CD4-positive, alpha-beta T cell (primary cell): ENCODE results near the gene PTCD1. TPM values are rescaled to one million over a fixed set of nuclear protein-coding genes. Genes with fewer than 3 reads are reported as not detected.
"Not testable (repeated sequence)": the region's sequence is repeated elsewhere in the genome, so short reads cannot be mapped to it uniquely, and the experiment has no call there.

Source experiments
- ATAC-seq: fragments of 200-7000 bp; cut with Tn5 transposase; one replicate; pipeline ENCODE4 v1.10.0; 2022; ENCODE audit warnings: mild to moderate bottlenecking; ENCODE audit not compliant: poor library complexity
- CTCF ChIA-PET: fragments of 350-600 bp; sonication (Branson Sonifier 250); formaldehyde crosslinking; loops from one replicate; lab custom pipeline; 2021; ENCODE audit warnings: antibody characterized with exemption, inconsistent platforms; lab: Charles Lee
- POLR2A ChIA-PET: fragments of 350-600 bp; sonication (Branson Sonifier 250); formaldehyde crosslinking; loops from one replicate; lab custom pipeline; 2021; ENCODE audit warnings: antibody characterized with exemption, inconsistent platforms; lab: Charles Lee
- DNase-seq, 14 experiments: peaks; one replicate each; pipeline ENCODE4 v3.0.0-alpha.2; 2013 to 2020; ENCODE audit warnings: mixed read lengths in 2 of 14
- H3K27ac ChIP-seq, 2 donors: one replicate each; pipeline versions ENCODE4 v1.5.1 to v1.7.0; 2013; ENCODE audit warnings: low read length in 2 of 2, low read depth in 1 of 2, mild to moderate bottlenecking in 1 of 2
- H3K27me3 ChIP-seq, 2 experiments: 1 replicate in 1 of 2; 2 replicates in 1 of 2; pipeline versions ENCODE4 v1.6.1 to v1.7.0; 2013; ENCODE audit warnings: low read length in 2 of 2, control low read depth in 1 of 2, mild to moderate bottlenecking in 1 of 2, moderate library complexity in 1 of 2; ENCODE audit not compliant: insufficient read depth in 2 of 2, control insufficient read depth in 1 of 2
- H3K36me3 ChIP-seq: one replicate; pipeline ENCODE4 v1.6.1; 2013; ENCODE audit warnings: low read length, control low read depth; ENCODE audit not compliant: insufficient read depth
- H3K4me1 ChIP-seq: one replicate; pipeline ENCODE4 v1.6.1; 2013; ENCODE audit warnings: low read length, control low read depth; ENCODE audit not compliant: insufficient read depth
- H3K4me3 ChIP-seq: one replicate; pipeline ENCODE4 v1.5.1; 2013; ENCODE audit warnings: mild to moderate bottlenecking, low read length, moderate library complexity
- H3K9me3 ChIP-seq, 2 experiments: 1 replicate in 1 of 2; 2 replicates in 1 of 2; pipeline versions ENCODE4 v1.6.1 to v1.7.0; 2013; ENCODE audit warnings: low read length in 2 of 2, mild to moderate bottlenecking in 2 of 2, control low read depth in 1 of 2, moderate library complexity in 1 of 2; ENCODE audit not compliant: control insufficient read depth in 1 of 2, insufficient read depth in 1 of 2
- H3K27ac Mint-ChIP-seq: one replicate; pipeline ENCODE4 v1.8.0; 2020; ENCODE audit warnings: mixed read lengths
- H3K27me3 Mint-ChIP-seq: one replicate; pipeline ENCODE4 v1.8.0; 2021; ENCODE audit warnings: mixed read lengths
- H3K36me3 Mint-ChIP-seq: one replicate; pipeline ENCODE4 v1.8.0; 2021; ENCODE audit warnings: low read depth, mixed read lengths
- H3K4me1 Mint-ChIP-seq: one replicate; pipeline ENCODE4 v1.8.0; 2021; ENCODE audit warnings: low read depth, mixed read lengths
- H3K4me3 Mint-ChIP-seq: one replicate; pipeline ENCODE4 v1.8.0; 2020; ENCODE audit warnings: mild to moderate bottlenecking, mixed read lengths
- H3K9me3 Mint-ChIP-seq: one replicate; pipeline ENCODE4 v1.8.0; 2020; ENCODE audit warnings: mixed read lengths
- CTCF ChIP-seq: fragments of 200-600 bp; IDR thresholded peaks from one replicate; pipeline ENCODE4 v1.8.0; 2022; ENCODE audit warnings: antibody characterized with exemption, mild to moderate bottlenecking
- intact Hi-C, 2 experiments: fragments of 100-400 bp; cut with DNase I in 1 of 2; cut with micrococcal nuclease in 1 of 2; formaldehyde crosslinking; loops; one replicate each; pipeline versions ENCODE4 v1.15.1 to v1.9.0; 2023 to 2025; cut with DNase I, micrococcal nuclease
- total RNA-seq, 174 experiments: library from RNA in 2 of 174; stranded (reverse) in 2 of 174; gene quantifications; one replicate each; pipeline ENCODE4 v1.2.3 and lab custom pipeline; 2021 to 2026

PTCD1 gene
- total RNA-seq, 2 experiments from 2014 or later, result 4.8 to 5.3 TPM

DNA sequence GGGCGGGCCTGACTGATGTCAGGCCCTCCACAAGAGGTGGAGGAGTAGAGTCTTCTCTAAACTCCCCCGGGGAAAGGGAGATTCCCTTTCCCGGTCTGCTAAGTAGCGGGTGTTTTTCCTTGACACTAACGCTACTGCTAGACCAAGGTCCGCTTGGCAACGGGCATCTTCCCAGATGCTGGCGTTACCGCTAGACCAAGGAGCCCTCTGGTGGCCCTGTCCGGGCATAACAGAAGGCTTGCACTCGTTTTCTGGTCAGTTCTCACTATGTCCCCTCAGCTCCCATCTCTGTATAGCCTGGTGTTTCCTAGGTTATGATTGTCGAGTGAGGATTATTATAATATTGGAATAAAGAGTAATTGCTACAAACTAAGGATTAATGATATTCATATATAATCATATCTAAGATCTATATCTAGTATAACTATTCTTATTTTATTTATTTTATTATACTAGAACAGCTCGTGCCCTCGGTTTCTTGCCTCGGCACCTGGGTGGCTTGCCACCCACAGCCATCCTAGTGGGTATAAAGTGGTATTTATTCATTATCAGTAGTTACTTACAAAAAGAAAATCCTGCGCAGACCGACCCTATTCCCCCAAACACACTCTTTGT is 23.0 kb downstream of the PTCD1 start:
- H3K27me3 Mint-ChIP-seq, H3K9me3 Mint-ChIP-seq, H3K4me1 ChIP-seq, H3K4me3 ChIP-seq, H3K27ac Mint-ChIP-seq, H3K9me3 ChIP-seq, H3K4me1 Mint-ChIP-seq, POLR2A ChIA-PET, ATAC-seq, H3K27ac ChIP-seq, H3K27me3 ChIP-seq, H3K4me3 Mint-ChIP-seq: not testable (repeated sequence)
- intact Hi-C loops, result loop anchor here in 1 of 2 experiments (2.0 to 10.0 kb wide), 2 partner anchors 51 to 271 kb away; partner anchors contain the start of gene SMURF1
- peaks cover 90% of the 10 kb centered on the region for H3K36me3 Mint-ChIP-seq
- CTCF ChIA-PET, result interaction anchor here (1.0 to 1.7 kb wide), 3 partner anchors 8 to 50 kb away, joined by 3 to 4 read pairs (median 3); no protein-coding TSS in a partner anchor
- peak in 4 of 14 experiments; percentile 15 to 47 (median 27) for DNase-seq
- TF ChIP-seq CTCF, result peak; percentile 47
- H3K36me3 ChIP-seq, result peaks cover 92% of the 10 kb centered on the region

DNA sequence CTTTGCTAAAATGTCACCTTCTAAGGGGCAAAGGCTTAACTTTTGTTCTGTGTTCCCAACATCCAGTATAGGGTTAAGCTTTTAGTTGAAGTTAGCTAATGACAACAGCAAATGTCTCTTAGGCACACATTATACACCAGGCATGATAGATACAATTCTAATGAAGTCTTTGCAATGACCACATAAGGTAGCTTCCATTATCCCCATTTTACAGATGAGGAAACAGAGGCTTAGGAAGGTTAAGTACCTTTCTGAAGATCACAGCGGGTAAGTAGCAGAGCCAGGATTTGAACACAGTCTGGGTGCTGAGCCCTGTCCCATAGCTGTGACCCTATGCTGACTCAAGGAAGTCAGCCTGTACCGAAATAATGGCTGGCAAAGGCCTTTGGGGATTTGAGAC is 28.0 kb downstream of the PTCD1 start:
- no peak overlapping the region for H3K27ac ChIP-seq
- DNase-seq, result no peak
- intact Hi-C loops, result loop anchor here in 1 of 2 experiments (10.0 kb wide), 1 partner anchor 266 kb away; the partner anchor contains the start of gene SMURF1
- H3K36me3 ChIP-seq, result peaks cover 51% of the 10 kb centered on the region
- Mint-ChIP-seq H3K9me3 (no peaks in the 10 kb centered on the region), H3K36me3 (peaks cover 80% of the 10 kb centered on the region), H3K27me3 (no peaks in the 10 kb centered on the region), H3K27ac (peak overlapping the region; percentile 87), H3K4me1 (peaks cover 50% of the 10 kb centered on the region), H3K4me3 (peak overlapping the region; percentile 93)
- no peak for TF ChIP-seq CTCF
- no peaks in the 10 kb centered on the region for H3K27me3 ChIP-seq
- H3K9me3 ChIP-seq, result no peaks in the 10 kb centered on the region
- POLR2A ChIA-PET, result interaction anchor here (3.5 to 4.2 kb wide), 2 partner anchors 18 to 36 kb away, joined by 25 to 105 read pairs; partner anchors contain the start of gene ARPC1B
- no peak for ATAC-seq
- H3K4me1 ChIP-seq, result peaks cover 43% of the 10 kb centered on the region
- H3K4me3 ChIP-seq, result no peak overlapping the region
- CTCF ChIA-PET, result no interaction called here

- Histone ChIP-seq H3K27ac (peak overlapping the region; percentile 98 to 99), H3K27me3 (no peaks in the 10 kb centered on the region), H3K36me3 (peaks cover 46% of the 10 kb centered on the region), H3K4me3 (peak overlapping the region; percentile 99), H3K9me3 (no peaks in the 10 kb centered on the region), H3K4me1 (peaks cover 46% of the 10 kb centered on the region)
- Mint-ChIP-seq H3K36me3 (peaks cover 72% of the 10 kb centered on the region), H3K27me3 (no peaks in the 10 kb centered on the region), H3K27ac (peak overlapping the region; percentile 87), H3K4me1 (peaks cover 50% of the 10 kb centered on the region), H3K9me3 (no peaks in the 10 kb centered on the region), H3K4me3 (peak overlapping the region; percentile 93)
- intact Hi-C loops, result loop anchor here (1.0 to 10.0 kb wide), 8 partner anchors 17 to 265 kb away; partner anchors contain the start of genes ARPC1A (in 1 of the 2), ATP5MF (in 1 of the 2), SMURF1 (in 1 of the 2) and ZKSCAN5 (in 1 of the 2)
- ATAC-seq (no peak), DNase-seq (peak in 2 of 14 experiments; percentile 50 to 53)
- no peak for TF ChIP-seq CTCF
- CTCF ChIA-PET, result no interaction called here
- POLR2A ChIA-PET, result interaction anchor here (0.7 to 4.2 kb wide), 6 partner anchors 10 to 91 kb away, joined by 3 to 105 read pairs (median 23); partner anchors contain the start of genes ARPC1B and ZNF394
Observed at GRCh38 chr7:99409806-99410205, 28.8 kb downstream of the PTCD1 start.
